Dermis blood vessel endothelial cell (primary cell): ENCODE results near the gene VTI1A. TPM values are rescaled to one million over a fixed set of nuclear protein-coding genes. Genes with fewer than 3 reads are reported as not detected.
A peak's percentile ranks its signal among the peaks of the same experiment; 100 is the strongest.
"Not testable (repeated sequence)": the region's sequence is repeated elsewhere in the genome, so short reads cannot be mapped to it uniquely, and the experiment has no call there.

Experiments
- DNase-seq: peaks from one replicate; pipeline ENCODE4 v3.0.0; 2010
- total RNA-seq: library from RNA; depleted of rRNA; stranded (reverse); fragments of >200 nt; gene quantifications from 2 replicates; pipeline ENCODE4 v1.2.3, GENCODE V29; 2014

The VTI1A gene
- total RNA-seq, 1 donor from 2014 or later: 41.9 TPM

DNA sequence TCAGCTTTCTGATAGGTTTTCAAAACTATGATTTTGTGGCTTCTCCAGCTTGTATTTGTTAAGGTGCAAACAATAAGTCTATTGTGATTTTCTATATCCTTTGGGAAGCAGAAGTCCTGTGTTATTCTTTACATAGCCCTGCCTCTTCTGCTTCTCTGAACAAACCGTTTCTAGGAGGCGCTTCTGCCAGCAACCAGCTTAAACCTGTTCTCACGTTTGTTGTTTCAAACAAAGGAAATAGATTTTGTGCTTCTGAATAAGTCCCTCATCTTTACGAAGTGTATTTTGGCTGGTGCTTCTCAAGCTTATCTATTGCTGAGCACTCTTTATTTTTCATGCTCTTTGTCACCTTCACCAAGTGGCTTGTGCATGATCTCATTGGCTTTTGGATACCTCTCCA lies 61.0 kb downstream of the VTI1A start:
- peak; percentile 1 for DNase-seq

DNA sequence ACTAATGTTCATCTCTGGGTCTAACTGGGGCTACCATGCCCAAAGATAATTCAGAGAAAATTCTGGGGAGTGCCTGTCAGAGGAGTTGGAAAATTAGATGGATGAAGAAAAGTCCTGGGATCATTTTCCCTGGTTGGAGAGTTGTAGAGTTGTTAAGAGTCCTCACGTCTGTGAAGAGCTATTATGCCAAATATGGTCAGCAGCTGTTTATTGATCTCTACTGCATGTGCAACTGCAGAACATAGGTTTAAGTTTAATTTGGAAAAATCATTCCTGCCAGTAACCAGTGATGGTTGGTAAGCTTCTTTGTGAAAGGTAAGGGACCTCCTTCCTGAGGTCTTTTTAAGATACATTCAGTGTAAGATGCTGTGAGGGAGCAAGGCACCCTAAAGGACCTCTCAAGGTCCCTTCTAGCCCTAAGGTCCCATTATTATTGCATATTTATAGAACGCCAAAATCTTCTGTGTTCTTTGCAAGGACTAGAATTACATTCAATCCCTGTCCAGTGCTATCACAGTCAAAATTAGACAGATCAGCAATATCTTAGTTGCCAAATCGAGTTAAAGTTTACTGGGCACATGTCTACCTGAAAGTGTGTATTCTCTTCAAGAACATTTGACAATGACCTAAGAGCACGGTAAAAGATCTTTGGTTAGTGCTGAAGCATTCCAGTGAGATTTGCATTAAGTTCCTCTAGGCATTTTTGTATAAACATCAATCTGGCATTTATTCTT lies 62.7 kb downstream of the VTI1A start:
- no peak for DNase-seq

GRCh38 chr10:112510384-112510783 lies 63.4 kb downstream of the VTI1A start:
- DNase-seq: no peak

DNA sequence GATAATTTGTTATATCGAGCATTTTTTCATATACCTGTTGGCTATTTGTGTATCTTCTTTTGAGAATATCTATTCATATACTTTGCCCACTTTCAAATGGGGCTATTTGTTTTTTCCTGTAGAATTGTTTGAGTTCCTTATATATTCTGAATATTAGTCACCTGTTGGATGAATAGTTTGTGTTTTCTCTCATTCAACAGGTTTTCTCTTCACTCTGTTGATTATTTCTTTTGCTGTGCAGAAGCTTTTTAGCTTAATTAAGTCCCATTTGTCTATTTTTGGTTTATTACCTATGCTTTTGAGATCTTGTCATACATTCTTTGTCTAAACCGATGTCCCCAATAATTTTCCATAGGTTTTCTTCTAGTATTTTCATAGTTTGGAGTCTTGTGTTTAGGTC lies 65.3 kb downstream of the VTI1A start:
- no peak for DNase-seq

GRCh38 chr10:112515126-112515525 lies 68.1 kb downstream of the VTI1A start:
- DNase-seq: no peak

DNA sequence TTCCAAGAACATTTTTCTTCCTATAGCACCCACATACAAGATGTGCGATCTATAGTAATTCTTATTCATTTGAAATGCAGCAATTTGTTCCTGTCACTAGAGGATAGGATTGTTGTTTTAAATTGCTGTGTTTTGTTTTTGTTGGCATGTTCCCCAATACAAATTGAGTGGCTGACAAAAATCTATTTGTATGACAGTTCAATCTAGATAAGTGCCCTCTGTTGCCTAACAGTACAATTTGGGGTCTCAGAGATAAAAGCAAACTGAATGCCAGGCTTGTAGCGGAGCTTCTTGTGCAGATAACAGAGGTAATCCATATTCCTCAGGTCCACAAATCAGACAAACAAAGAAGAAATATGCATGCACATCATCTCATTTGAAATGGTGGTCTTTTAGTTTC lies 68.8 kb downstream of the VTI1A start:
- DNase-seq: no peak

DNA sequence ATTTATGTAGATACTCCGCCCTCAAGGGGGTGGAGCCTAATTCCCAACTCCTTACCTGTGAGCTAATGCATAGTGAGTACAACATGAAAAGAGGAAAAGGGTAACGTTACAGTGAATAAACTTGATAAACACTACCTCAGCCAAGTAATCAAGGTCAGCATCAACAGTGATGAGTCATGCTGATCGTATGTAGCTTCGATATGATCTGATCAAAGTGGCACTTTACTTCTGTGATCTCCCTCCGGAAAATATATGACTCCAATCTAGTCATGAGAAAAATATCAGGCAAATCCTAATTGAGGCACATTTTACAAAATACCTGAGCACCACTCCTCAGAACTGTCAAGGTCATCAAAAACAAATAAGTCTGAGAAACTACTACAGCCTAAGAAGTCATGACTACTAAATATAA lies 70.4 kb downstream of the VTI1A start:
- peak; percentile 34 for DNase-seq

- no peak for DNase-seq
Measured at GRCh38 chr10:112519133-112519761, 72.2 kb downstream of the VTI1A start.

DNA sequence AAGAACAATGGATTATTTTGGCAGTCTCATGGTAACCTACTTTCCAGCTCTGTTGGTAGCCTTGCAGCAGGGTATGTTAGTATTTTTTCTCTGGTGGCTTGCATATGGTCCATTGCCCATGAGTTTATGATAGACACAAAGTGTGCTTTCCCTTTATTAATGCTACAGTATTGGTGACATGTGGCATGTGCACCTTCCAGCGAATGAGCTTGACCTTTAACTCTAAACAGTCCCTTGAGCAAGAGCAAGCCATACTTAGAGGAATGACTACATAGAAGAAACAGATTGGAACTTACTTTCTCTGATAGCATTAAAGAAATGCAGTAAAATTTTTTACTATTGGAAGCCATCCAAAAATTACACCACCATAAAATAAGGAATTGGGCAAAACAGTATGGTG lies 73.9 kb downstream of the VTI1A start:
- DNase-seq: no peak

- no peak for DNase-seq
Measured at GRCh38 chr10:112524641-112525040, 77.6 kb downstream of the VTI1A start.

DNA sequence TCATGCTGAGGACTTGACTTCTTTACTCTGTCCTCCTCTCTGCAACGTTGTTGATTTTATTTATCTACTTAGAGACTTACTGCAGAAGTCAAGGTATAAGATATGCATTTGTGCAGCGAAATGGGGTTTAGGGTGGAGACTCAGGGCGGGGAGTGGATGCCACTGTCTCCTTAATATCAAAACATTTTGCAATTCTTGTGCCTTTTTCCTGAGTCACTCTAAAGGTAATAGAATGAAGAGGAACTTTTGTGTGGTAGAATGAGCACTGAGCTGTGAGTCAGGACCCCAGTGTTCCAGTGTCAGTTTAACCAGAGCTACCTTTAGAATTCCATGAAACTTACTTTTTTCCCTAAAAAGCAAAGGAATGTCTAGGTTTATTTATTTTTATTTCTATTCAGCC lies 78.2 kb downstream of the VTI1A start:
- no peak for DNase-seq

DNA sequence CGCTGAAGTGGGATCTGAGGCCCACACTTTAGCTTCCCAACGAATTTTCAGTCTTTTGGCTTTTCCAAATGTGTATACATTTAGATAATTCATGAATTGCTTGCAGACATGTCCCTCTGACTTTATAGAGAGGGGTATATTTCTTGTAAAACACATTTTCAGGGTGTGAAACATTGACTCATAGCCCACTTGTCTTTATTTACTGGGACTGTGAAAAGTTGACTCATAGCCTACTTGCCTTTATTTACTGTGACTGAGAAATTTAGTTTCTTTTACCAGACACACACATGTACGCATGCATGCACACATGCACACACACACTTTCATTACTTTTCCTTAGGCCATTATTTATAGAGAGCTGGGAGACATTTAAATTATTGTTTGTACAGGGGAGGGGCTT lies 79.1 kb downstream of the VTI1A start:
- no peak for DNase-seq

DNA sequence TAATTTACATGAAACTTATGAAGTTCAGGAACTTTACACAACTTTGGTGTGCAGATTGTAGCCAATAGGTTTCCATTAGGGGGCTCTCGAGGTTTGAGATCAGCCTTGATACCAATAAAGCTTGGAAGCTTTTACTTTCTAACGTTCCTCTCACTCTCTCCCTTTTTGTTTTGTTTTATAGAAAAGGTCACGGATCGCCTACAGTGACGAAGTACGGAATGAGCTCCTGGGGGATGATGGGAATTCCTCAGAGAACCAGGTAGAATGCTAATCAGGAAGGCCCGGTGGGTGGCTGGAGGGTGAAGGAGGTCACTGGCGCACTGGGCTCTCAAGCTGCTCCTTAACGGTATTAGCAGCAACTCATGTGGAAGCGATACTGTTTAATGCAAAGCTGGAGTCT lies 79.9 kb downstream of the VTI1A start:
- no peak for DNase-seq

GRCh38 chr10:112528235-112528634 lies 81.2 kb downstream of the VTI1A start:
- no peak for DNase-seq

GRCh38 chr10:112531421-112531820 lies 84.4 kb downstream of the VTI1A start:
- DNase-seq: no peak

DNA sequence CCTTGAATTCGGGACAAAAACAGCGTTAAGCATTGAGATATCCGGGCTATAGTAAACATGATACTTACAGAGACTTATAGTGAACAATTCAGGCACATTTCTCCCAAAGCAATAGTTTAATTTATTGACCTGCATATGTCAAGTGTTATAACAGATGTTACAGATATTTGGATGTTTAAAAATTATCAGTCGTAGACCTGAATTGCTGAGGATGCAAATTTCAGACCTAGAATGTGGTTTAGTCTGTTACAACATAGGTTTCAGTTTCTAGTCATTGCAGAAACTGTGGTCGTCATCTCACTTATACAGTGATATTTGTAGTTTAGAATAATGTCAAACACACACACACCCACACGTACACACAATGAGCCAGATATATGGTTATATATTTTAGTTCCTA lies 85.2 kb downstream of the VTI1A start:
- no peak for DNase-seq

GRCh38 chr10:112532956-112533355 lies 85.9 kb downstream of the VTI1A start:
- DNase-seq: no peak

DNA sequence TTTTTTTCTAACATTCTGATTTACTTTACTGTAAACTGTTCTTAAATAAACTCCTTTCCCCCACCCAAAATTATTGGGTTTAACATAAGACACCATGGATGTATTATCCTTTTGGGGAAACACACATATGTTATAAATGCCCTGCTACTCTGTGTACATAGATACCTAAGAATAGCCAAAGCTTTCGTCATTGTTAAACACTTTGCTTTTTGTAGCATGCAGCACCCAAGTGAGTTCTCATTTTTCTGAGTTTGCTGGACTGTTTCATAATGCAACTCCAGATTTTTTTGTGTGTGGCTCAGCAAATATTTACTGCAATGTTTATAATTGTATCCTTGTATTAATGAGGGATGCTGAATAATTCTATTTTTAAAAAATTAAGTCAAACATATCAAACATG lies 86.9 kb downstream of the VTI1A start:
- DNase-seq: no peak

DNA sequence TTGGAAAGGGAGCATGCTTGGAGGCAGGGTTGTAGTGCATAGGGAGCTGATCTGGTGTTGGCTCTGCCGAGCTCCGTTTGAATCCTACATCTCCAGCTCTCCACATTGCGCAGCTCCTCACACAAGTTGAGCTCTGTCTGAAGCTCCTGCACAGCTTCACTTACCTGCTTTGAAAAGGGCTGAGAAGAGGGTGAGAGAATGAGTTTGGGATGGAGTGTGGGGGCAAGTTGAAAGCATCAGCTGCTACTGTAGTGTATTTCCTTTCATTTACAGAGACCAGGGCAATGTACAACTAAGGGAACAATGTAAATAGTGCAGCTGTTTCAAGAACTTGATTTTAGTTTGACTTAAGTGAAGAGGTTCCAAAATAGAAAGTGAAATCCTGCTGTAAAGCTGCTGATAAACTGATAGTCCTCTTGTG lies 88.5 kb downstream of the VTI1A start:
- no peak for DNase-seq

DNA sequence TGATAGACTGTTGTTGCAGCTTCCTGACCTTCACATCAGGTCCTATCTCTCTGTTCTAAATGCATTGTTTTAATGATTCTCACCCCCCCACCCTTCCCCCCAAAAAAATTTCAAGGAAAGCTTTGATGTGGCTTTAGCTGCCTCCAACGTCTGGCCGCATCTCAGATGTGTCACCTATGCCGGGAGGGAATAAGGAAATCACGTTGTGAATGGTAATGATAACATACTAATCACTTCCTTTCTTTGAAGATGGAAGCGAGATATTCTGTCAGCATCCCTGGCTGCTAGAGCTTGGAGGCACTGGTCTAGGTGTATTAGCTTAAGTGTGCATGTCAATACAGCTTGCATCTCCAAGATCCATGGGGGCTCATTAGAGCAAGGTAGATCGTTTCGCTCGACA lies 89.6 kb downstream of the VTI1A start:
- DNase-seq: peak; percentile 13

DNA sequence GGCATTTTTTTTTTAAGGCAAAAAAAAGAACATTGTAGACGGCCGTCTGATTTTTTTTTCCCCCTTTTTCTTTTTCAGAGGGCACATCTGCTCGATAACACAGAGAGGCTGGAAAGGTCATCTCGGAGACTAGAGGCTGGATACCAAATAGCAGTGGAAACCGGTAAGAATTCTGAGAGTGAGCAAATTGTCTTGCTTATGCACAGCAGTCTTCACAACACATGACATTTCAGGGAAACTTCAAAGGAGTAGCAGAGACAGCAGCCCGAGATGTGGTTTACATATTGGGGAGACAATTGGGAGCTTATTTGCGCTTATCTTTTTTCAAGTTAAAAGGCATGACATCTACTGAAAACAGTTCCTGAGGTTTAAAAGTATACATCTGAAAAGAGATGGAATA lies 91.2 kb downstream of the VTI1A start:
- no peak for DNase-seq

- DNase-seq: peak; percentile 22
Measured at GRCh38 chr10:112539340-112539739, 92.3 kb downstream of the VTI1A start.

GRCh38 chr10:112542823-112543222 lies 95.8 kb downstream of the VTI1A start:
- not testable (repeated sequence) for DNase-seq

- DNase-seq: peak; percentile 4
Measured at GRCh38 chr10:112546474-112546873, 99.5 kb downstream of the VTI1A start.
